GM21367 (cell line): ENCODE measurements around the gene CTU1.

ENCODE experiments used
- ATAC-seq: cut with Tn5 transposase; IDR thresholded peaks from one replicate; pipeline ENCODE4 v1.9.1; 2021; ENCODE audit not compliant: unreplicated experiment

CTU1 gene

DNA sequence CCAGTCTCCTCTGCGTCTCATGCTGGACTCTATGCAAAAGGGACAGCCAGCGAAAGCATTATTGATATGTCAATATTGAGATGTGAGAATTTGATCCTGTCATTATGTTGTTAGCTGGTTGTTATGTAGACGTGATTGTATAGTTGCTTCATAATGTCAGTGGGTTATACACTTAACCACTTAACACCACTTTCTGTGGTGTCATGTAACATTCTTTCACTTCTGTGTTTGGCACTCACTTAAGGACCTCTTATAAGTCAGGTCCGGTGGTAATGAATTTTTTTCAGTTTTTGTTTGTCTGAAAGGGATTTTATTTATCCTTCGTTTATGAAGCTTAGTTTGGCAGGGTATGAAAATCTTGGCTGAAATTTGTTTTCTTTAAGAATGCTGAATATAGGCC, 26.8 kb upstream of the CTU1 start:
- no peak for ATAC-seq

DNA sequence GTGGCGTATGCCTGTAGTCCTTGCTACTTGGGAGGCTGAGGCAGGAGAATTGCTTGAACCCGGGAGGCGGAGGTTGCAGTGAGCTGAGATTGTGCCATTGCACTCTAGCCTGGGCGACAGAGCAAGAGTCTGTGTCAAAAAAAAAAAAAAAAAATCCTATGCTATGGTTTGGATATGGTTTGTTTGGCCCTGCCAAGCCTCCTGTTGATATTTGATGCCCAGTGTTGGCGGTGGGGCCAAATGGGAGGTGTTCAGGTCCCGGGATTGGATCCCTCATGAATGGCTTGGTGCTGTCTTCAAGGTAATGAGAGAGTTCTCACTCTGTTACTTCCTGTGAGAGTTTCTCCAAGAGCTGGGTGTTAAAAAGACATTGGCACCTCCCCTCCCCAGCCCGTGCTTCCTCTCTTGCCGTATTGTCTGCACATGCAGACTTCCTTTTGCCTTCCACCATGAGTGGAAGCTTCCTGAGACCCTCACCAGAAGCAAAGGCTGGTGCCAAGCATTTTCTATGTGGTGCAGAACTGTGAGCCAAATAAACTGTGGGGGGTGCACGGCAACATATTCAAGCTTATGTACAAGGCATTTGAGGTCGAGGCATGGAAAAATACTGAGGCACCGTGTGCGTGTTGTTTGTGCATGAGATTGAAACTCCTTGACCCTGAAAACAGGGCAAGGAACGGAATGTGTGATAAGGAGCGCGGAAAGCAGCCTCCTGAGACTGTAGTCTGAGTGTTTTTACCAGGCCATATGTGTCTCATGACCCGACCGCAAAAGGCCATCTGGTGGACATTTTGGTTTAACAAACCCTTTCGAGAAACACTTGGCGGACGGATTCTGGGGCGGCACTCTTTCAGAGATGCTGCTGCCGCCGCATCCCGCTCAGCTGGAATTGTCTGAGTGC, 23.8 kb upstream of the CTU1 start:
- no peak for ATAC-seq

DNA sequence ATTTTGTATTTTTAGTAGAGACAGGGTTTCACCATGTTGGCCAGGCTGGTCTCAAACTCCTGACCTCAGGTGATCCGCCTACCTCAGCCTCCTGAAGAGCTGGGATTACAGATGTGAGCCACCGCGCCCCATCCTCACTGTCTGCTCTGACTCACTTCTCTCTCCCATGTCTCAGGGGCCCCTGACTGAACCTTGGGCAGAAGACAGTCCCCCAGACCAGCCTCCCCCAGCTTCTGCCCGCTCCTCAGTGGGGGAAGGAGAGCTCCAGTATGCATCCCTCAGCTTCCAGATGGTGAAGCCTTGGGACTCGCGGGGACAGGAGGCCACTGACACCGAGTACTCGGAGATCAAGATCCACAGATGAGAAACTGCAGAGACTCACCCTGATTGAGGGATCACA, 21.5 kb upstream of the CTU1 start:
- no peak for ATAC-seq

DNA sequence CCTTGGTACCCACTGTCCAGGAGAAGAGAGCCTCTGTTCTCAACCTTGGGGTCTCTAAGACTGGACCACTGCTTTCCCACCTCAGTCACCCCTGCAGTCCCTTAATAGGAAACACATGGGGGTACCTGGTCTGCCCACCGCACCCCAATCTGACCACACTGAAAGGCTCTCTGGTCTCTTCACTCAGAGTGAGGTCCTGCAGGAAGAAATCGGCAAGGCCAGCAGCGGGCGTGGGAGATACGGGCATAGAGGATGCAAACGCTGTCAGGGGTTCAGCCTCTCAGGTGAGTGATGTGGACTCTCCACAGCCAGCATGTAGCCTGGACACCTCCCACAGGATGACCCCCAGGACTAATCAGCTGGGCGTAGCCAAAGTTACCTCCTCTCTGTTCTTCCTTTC, 20.0 kb upstream of the CTU1 start:
- no peak for ATAC-seq

DNA sequence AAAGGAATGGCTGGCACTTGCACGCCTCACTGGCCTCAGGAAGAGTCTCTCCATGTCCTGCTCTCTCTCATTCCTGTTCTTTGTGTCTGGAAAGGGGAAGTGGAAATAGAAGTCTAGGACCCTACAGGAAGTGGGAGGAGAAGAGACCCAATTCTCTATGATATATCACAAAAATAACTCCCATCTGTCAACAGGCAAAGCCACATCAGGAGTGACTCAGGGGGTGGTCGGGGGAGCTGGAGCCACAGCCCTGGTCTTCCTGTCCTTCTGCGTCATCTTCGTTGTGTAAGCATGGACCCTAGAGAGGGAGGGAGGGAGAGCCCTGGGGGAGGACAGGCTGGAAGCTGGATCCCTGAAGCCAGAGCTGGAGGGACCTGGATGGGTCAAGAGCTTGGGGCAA, 19.5 kb upstream of the CTU1 start:
- no peak for ATAC-seq

DNA sequence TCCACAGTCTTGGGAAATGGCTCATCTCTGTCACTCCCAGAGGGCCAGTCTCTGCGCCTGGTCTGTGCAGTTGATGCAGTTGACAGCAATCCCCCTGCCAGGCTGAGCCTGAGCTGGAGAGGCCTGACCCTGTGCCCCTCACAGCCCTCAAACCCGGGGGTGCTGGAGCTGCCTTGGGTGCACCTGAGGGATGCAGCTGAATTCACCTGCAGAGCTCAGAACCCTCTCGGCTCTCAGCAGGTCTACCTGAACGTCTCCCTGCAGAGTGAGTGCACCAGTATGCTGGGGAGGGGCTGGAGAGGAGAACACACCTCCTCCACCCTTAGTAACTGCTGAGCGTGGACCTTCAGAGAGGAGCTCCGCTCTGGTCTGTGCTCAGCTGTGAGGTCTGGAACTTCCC, 18.8 kb upstream of the CTU1 start:
- ATAC-seq, result no peak

DNA sequence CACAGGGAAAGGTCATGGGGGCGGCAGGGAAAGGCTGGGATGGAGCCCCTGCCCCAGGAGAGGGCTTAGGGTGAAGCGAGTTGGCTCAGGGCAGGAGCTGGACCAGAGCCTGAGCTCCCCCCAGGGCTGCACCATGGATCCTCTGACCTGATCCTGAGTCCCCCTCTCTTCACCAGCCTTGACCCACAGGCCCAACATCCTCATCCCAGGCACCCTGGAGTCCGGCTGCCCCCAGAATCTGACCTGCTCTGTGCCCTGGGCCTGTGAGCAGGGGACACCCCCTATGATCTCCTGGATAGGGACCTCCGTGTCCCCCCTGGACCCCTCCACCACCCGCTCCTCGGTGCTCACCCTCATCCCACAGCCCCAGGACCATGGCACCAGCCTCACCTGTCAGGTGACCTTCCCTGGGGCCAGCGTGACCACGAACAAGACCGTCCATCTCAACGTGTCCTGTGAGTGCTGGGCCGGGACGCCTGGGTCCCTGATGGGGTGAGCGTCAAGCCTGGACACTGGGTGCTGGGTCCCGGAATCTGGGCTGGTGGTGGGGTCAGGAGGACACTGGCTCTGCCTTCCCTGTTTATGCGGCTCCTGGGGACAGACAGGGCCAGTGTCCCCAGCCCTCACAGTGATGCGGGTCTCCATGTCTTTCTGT, 17.3 kb upstream of the CTU1 start:
- ATAC-seq, result no peak

DNA sequence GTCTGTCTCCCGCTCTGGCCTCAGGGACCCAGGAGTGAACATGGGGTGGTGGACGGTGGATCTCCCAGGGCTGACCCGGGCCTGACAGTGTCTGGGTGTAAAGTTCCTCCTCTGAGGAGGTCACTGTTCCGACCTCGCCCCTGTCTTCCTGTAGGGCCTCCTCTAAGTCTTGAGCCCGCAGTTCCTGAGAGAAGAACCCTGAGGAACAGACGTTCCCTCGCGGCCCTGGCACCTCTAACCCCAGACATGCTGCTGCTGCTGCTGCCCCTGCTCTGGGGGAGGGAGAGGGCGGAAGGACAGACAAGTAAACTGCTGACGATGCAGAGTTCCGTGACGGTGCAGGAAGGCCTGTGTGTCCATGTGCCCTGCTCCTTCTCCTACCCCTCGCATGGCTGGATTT, 16.5 kb upstream of the CTU1 start, which contains the start of gene SIGLEC9:
Gene SIGLEC9 (plus strand): TSS at position 178 of the 400 bp plus-strand sequence. CDS start 69 bp downstream, at position 247.
- ATAC-seq, result no peak

DNA sequence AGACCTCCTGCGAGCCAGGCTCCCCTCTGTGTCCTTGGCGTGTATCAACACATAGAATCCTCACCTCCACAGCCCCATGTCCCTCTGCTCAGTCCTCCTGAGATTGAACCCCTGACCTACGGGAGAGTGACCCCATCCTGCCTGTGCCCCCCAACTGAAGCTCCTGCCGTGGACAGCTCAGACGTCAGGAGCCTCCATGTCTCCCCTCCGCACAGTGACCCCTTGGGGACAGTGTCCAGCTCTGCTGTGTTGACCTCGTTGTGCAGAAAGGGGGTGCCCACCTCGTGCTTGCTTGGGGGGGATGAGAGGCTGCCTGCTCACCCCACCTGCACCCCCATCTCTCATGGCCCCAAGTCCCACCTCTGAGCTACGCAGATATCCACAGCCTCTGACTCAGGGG, 16.0 kb upstream of the CTU1 start:
- no peak for ATAC-seq

DNA sequence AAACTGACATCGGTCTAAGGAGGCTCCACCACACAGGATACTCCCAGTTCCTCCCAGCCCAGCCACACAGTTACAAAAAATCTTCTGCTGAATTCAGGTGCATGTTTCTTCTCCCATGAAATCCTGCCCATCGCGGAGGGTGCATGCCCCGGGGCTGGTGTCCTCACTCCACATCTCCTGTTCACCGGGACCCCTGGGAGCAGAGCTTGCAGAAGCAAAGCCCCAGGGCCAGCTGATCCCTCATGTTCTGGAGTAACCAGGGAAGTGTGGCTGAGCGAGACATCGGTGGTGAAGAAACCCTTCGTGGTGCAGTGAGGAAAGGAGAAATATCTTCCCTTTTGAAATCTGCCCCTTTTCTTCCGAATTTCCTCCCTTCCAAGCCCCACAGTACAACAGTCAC, 15.6 kb upstream of the CTU1 start:
- no peak for ATAC-seq

DNA sequence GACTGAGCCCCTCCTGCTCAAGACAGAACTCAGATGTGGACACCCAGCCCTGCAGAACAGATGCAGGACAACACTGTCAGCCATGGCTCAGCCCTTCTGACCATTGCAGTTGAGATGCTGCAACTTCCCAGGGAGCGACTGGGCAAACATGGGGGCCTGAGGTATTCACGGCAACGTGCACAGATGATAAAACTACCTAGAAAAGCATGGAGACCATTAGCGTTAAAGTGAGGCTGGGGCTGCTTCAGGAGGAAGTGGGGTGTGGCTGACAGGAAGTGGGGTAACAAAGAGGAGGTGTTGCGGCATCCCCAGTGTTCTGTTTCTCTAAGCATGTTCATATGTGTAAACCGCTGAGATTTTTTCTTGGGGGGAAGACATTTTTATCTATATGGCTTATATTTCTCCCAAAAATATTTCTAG, 15.2 kb upstream of the CTU1 start:
- no peak for ATAC-seq

DNA sequence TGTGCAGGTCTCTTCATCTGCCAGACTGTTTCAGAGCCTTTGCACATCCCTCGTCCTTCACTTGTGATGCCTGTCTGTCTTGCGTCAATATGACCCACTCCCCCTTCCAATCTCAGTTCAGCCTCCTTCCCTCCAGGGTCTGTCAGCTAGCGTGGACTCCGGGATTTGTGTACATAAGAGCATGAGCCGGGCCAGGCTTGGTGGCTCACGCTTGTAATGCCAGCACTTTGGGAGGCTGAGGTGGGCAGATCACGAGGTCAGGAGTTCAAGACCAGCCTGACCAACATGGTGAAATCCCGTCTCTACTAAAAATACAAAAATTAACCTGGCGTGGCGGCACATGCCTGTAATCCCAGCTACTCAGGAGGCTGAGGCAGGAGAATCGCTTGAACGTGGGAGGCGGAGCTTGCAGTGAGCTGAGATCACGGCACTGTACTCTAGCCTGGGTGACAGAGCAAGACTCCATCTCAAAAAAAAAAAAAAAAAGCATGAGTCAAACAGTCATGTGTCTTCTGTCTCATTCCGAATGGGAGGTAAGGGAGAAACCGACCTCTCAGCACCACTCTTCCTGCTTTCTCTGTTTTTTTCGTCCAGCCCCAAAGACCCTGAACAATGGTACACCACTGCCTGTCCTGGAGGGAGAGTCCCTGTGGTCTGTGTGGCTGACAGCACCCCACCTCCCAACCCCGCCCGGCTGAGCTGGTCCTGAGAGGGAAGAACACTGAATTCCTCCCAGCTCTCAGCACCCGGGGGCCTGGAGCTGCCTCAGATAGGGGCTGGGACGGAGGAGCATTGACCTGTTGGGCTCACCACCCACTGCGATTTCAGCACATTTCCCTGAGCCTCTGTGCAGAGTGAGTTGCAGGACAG, 14.1 kb upstream of the CTU1 start:
- no peak for ATAC-seq

DNA sequence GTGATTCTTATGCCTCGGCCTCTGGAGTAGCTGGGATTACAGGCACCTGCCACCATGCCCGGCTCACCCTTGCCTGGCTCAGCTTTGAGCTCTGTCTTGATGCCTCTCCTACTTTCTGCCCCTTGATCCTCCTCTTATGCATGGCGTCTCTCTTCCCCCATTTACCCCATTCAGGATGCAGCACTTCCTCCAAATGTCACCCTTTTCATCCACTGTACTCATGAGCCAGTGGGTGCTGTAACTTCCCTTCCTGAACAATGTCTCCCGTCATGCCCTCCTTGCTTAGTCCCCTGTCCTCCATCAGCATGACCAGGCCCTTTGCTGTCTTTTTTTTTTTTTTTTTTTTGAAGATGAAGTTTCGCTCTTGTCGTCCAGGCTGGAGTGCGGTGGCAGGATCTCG, 13.0 kb upstream of the CTU1 start:
- ATAC-seq, result no peak

DNA sequence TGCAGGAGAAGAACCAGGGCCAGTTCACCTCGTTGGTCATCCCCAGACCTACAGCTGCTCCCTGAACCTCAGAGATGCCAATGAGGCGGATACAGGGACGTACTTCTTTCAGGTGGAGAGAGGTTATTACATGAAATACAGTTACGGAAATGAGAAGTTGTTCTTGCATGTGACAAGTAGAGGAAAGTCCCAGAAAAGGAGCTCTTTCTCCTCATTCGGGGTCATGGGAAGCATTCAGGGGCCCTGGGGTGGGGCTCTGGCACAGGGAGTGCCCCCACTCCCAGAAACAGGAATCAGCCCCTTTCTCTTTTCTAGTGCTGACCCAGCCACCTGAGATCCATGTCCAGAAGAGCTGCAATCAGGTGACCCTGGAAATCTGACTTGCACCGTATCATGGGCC, 12.0 kb upstream of the CTU1 start:
- no peak for ATAC-seq

DNA sequence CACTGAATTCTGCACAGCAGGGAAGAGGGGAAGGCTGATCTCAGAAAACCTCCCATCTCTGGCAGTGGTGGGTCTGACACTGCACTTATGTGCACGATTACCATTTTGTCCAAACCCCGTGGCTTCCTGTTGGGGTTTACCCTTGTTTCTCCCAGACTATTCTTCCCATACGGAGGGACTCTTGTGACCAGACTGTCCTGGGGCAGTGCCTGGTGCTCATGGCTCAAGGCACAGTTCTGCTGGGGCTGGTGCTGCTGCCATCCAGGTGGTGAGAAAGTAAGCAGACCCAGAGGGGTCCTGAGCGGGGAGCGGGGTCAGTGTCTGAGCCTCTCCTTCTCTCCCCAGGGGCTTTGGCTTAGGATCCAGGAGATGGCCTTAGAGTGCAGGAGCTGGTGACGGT, 11.4 kb upstream of the CTU1 start:
- no peak for ATAC-seq

DNA sequence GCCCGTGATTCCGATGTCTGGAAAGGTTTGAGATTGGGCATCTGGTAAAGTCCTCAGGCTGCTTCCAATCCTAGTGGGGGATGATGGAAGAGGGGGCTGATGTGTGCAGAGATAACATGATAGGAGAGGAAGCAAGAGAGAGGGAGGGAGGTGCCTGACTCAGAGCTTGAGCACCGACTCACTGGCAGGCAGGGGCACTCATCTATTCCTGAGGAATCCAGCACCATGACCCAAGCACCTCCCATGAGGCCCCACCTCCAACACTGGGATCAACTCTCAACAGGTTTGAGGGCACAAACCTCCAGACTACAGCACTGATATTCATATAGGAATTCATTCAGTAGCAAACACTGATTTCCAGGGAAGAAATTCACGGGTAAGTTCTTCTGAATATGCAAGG, 10.9 kb upstream of the CTU1 start:
- ATAC-seq, result no peak

DNA sequence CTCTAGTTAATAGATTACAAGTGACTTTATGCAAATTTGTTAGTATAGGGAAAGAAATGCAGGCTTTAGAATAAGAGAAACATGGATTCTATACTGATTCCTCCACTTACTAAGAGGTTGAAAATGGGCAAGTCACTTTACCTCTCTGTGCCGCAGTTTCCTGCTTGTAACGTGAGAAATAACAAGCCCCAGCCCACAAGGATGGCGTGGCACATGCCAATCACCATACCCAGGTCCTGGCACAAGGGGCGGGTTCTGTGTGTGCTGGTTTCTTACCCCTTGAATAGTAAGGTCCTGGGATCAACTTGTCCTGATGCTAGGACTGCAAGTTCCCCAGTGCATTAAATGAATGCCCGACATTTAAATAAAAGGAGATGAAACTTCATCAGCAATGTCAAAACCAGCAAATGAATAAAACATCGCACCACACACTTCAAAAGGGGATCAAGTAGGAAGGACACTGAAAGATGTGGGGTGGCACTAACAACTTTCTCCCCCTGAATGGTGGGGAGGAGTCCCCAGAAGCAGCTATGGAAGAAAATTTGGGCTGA, 8.6 kb upstream of the CTU1 start:
- ATAC-seq, result no peak

DNA sequence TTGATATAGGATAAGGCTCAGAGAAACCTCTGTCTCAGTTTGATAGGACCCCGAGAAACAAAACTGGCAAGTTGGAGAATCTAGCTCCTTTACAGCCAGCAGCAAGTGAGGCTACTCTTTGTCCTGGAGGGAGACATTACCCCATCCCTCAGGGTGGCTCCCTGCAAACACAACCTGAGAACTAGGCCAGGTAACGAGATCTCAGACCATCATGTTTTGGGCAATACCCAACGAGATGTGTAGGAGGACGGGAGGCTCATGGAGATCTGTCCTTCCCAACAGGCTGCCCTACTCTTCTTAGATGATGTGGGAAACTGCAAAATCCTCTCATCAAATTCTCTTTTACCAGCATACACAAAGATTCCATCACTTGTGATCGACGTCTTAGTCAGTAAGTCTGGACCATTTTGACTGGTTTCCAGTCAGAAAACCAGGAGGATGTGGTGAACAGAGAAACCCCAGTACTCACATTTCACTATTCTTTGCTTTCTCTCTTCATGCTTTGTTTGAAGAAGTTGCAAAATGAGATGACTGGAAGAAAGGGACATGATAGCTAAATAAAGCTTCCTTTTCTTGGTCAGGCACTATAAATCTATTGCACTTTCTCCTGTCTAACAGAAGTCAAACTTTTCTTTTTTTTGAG, 6.0 kb upstream of the CTU1 start:
- ATAC-seq, result no peak

DNA sequence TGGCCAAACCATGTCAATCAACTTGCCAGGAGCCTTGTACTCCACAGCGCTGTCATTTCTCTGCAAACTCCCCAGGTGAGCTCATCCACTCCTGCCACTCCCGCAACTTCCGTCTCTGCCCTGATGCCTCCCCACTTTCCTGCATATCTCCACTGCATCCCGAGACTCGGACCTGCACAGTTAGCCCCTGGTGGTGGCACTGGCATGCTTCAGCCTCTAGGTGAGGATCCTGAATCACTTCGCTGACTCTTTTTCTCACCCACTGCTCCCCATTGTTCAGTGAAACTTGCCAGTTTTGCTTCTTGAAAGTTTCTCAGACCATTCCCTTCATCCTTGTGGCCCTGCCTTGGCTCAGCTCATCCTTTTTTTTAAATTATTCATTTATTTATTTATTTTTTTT, 3.4 kb upstream of the CTU1 start:
- ATAC-seq, result no peak

DNA sequence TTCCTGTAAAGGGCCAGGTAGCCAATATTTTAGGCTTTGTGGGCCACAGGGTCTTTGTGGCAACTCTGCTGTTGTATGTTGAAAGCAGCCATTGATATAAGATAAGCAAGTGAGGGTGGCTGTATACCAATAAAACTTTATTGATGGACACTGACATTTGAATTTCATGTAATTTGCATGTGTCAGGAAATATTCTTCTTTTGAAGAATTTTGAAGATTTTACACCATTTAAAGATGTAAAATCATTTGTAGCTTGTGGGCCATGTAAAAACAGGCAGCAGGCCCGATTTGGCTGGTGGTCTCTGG, 2.4 kb upstream of the CTU1 start:
- ATAC-seq, result no peak

DNA sequence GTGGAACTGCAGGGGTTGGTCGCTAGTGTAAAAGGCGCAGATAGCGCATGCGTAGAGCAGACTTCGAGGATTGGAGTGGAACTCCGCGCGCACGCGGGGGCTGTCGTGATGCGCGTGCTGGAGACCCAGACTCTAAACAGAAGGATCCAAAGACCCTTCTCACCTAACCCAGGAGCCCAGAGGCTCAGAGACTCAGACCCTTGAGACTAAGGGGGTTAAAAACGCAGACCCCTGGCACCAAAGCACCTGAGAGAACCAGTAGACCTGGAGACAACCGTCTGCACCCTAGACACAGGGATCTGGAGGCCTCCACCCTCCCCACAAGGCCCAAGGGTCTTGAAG, 567 bp upstream of the CTU1 start:
- peak; percentile 16 for ATAC-seq
